Uterus (tissue), 2 donors: Measurements from ENCODE around the gene WWOX.

Experiments
- CTCF ChIP-seq, 4 experiments: fragments of 200-600 bp in 2 of 4; fragments of 450-650 bp in 2 of 4; sonication (generic) in 2 of 4; IDR thresholded peaks; one replicate each; pipeline ENCODE4 v1.5.1; 2016 to 2019; ENCODE audit warnings: antibody characterized with exemption in 4 of 4, mild to moderate bottlenecking in 2 of 4, moderate library complexity in 1 of 4
- POLR2A ChIP-seq, 2 donors: fragments of 450-650 bp; IDR thresholded peaks; one replicate each; pipeline ENCODE4 v1.6.1; 2016; ENCODE audit warnings: antibody characterized with exemption in 2 of 2, mild to moderate bottlenecking in 1 of 2, moderate library complexity in 1 of 2

GRCh38 chr16:78310196-78310595, 210.7 kb downstream of the WWOX start:
- TF ChIP-seq CTCF (IDR thresholded peaks at IDR 0.05) (no peak), POLR2A (IDR thresholded peaks at IDR 0.05) (no peak)
